ENCODE results near the gene C2CD2.

C2CD2 gene

DNA sequence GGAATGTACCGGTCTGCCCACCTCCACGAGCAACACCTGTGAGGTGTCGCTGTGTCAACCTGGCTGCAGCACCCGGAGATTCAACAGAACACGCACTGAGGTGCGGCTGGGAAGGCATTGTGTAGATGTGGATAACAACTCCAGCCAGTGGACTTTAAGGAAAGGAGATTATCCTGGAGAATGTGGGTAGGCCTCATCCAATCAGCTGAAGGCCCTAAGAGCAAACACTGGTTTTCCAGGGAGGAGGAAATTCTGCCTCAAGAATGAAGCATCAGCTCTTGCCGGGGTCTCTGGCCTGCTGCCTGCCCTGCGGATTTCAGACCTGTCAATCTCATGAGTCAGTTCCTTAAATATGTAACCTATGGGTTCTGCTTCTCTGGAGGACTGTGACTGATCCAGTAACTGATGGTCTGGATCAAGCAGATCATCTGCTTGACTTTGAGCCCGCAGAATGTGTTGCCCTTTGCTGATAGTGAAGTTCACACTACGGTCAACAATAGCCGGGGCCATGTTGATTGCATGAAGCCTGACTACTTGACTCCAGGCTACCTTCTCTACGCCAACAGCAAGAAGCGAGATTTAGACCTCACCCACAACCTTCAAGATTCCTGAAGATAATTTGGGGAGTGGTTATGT lies 58.8 kb downstream of the C2CD2 start:
- H3K9ac ChIP-seq (ENCODE audit: low read depth, low read length): no peak overlapping the region
- WGBS: 90% methylated on average over 13 of the region's 13 CpGs
- H3K27ac ChIP-seq (ENCODE audit: low read depth, low read length): no peak overlapping the region
- no peak overlapping the region for H3K4me3 ChIP-seq (ENCODE audit: low read length)
- no peaks in the 10 kb centered on the region for H3K27me3 ChIP-seq (ENCODE audit: insufficient read depth, low read length)
- H3K4me1 ChIP-seq (ENCODE audit: insufficient read depth, low read length): peaks cover 30% of the 10 kb centered on the region
- no peaks in the 10 kb centered on the region for H3K9me3 ChIP-seq (ENCODE audit: insufficient read depth, low read depth, low read length)
- no peaks in the 10 kb centered on the region for H3K36me3 ChIP-seq (ENCODE audit: insufficient read depth, low read length)

DNA sequence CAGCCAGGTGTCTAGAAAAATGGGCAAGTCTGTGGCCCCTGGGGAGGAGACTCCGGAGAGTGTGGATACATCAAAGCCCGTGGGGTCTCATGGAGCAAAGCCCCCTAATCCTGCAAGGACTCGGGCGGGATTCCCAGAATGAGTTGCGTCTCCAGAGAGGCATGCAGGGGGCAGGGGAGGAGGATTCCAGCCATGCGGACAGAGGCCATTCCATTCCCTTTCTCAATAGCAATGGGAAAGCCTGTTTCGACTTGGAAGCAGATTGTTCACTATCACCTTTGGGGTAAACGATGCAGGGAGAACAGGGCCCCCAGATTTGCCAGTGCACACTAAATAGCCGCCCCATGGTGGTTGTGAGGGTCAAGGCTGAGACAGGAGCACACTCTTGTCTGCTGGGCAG lies 59.3 kb downstream of the C2CD2 start:
- WGBS: 89% methylated on average over 9 of the region's 9 CpGs
- H3K9ac ChIP-seq (ENCODE audit: low read depth, low read length): no peak overlapping the region
- peaks cover 30% of the 10 kb centered on the region for H3K4me1 ChIP-seq (ENCODE audit: insufficient read depth, low read length)
- H3K36me3 ChIP-seq (ENCODE audit: insufficient read depth, low read length): no peaks in the 10 kb centered on the region
- no peaks in the 10 kb centered on the region for H3K27me3 ChIP-seq (ENCODE audit: insufficient read depth, low read length)
- H3K27ac ChIP-seq (ENCODE audit: low read depth, low read length): no peak overlapping the region
- H3K9me3 ChIP-seq (ENCODE audit: insufficient read depth, low read depth, low read length): no peaks in the 10 kb centered on the region
- no peak overlapping the region for H3K4me3 ChIP-seq (ENCODE audit: low read length)

DNA sequence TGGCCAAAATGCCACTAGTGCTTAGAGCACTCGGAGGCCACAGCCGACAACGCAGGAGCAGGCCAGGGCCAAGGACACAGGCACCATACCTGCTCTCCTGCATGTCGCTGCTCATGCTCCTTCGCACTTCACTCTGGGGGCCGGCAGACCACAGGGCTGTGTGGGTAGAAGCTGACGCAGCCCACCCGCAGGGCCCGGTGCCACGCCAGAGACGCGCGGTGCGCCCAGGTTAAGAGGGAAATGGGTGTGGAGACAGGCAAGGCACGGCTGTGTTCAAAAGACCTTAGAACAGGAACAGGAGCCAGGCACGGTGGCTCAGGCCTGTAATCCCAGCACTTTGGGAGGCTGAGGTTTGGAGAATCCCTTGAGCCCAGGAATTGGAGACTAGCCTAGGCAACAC lies 61.1 kb downstream of the C2CD2 start:
- Histone ChIP-seq H3K9ac (ENCODE audit: low read depth, low read length) (no peak overlapping the region), H3K4me3 (ENCODE audit: low read length) (no peak overlapping the region), H3K9me3 (ENCODE audit: insufficient read depth, low read depth, low read length) (no peaks in the 10 kb centered on the region), H3K27me3 (ENCODE audit: insufficient read depth, low read length) (no peaks in the 10 kb centered on the region), H3K27ac (ENCODE audit: low read depth, low read length) (no peak overlapping the region), H3K4me1 (ENCODE audit: insufficient read depth, low read length) (peaks cover 23% of the 10 kb centered on the region), H3K36me3 (ENCODE audit: insufficient read depth, low read length) (no peaks in the 10 kb centered on the region)
- WGBS: 96% methylated on average over 16 of the region's 16 CpGs

DNA sequence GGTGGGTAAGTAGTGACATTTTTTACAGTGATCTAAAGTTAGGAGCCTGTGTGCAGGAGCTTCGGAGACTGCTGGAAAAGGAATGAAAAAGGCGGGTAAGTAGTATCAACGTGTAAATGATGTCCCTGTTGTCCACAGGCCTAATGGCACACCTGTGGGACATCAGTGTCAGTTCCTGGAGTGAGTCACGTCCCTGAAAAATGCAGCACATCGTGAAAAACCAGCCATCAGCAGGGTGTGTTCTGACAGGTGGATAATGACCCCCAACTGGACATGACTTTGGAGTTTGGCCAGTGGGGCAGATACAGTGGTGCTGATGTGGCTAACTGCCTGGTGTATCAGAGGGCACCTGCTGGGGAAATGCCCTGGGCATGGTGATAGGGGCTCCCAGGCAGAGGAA lies 62.7 kb downstream of the C2CD2 start:
- Histone ChIP-seq H3K4me3 (ENCODE audit: low read length) (no peak overlapping the region), H3K9me3 (ENCODE audit: insufficient read depth, low read depth, low read length) (no peaks in the 10 kb centered on the region), H3K9ac (ENCODE audit: low read depth, low read length) (no peak overlapping the region), H3K27ac (ENCODE audit: low read depth, low read length) (no peak overlapping the region), H3K36me3 (ENCODE audit: insufficient read depth, low read length) (no peaks in the 10 kb centered on the region), H3K4me1 (ENCODE audit: insufficient read depth, low read length) (peaks cover 7% of the 10 kb centered on the region; the same call in 1 of the 2 replicates), H3K27me3 (ENCODE audit: insufficient read depth, low read length) (no peaks in the 10 kb centered on the region)
- WGBS: 87% methylated on average over 5 of the region's 5 CpGs

DNA sequence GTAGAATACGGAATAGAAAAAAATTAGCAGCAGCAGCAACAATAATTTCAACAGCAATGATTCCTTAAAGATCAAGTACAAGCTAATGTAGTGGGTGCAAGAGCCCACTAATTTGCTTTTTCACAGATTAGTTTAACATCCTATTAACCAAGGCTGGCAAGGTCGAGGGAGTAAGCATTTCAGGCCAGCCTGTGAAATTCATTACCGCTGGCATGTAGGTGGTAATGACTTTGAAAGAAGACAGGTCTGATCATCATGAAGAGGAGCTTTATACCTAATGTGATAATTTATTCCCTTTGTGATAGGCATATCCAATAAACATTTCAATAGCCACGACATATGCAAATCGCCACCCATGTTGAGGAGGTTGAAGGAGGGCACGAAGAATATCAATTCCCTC lies 63.5 kb downstream of the C2CD2 start:
- no peaks in the 10 kb centered on the region; the same call in 1 of the 2 replicates for H3K4me1 ChIP-seq (ENCODE audit: insufficient read depth, low read length)
- 92% methylated on average over 5 of the region's 6 CpGs for WGBS
- no peaks in the 10 kb centered on the region for H3K27me3 ChIP-seq (ENCODE audit: insufficient read depth, low read length)

DNA sequence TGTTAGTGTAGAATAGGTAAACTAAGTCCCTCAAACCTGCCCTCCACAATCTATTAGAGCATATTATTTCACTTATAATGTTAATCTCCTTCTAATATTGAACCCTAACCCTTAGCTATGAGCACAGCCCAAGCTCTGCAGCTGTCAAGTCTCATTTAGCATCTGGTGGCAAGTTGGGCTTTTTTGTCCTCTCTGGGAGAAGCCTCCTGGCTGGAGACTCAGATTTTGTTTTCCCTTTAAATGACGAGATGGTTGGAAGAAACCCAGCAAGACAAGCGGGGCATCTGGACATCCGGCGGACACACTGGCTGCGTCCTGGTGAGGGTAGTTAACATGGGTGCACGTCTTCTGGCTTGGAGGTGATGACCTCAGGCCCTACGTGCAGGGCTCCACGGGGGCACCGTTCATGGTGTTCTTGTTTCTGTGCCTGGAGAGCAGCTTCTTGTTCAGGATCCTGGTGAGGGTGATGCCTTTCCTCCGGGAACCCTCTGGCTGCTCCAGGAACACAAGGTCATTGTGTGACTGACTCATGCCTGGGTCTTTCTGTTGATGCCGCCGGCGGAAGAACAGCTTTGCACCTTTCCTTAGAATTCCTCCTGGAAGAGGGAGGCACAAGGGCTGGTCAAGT lies 65.0 kb downstream of the C2CD2 start:
- H3K4me3 ChIP-seq (ENCODE audit: low read length): no peak overlapping the region
- no peak overlapping the region for H3K9ac ChIP-seq (ENCODE audit: low read depth, low read length)
- H3K27me3 ChIP-seq (ENCODE audit: insufficient read depth, low read length): no peaks in the 10 kb centered on the region
- H3K27ac ChIP-seq (ENCODE audit: low read depth, low read length): no peak overlapping the region
- WGBS: 95% methylated on average over 13 of the region's 13 CpGs
- H3K9me3 ChIP-seq (ENCODE audit: insufficient read depth, low read depth, low read length): no peaks in the 10 kb centered on the region
- no peaks in the 10 kb centered on the region for H3K36me3 ChIP-seq (ENCODE audit: insufficient read depth, low read length)
- peaks cover 3% of the 10 kb centered on the region for H3K4me1 ChIP-seq (ENCODE audit: insufficient read depth, low read length)

More for the DNA sequence above, 63.5 kb downstream of the C2CD2 start:
- Histone ChIP-seq H3K9ac (ENCODE audit: low read depth, low read length) (no peak overlapping the region), H3K27ac (ENCODE audit: low read depth, low read length) (no peak overlapping the region), H3K4me3 (ENCODE audit: low read length) (no peak overlapping the region), H3K9me3 (ENCODE audit: insufficient read depth, low read depth, low read length) (no peaks in the 10 kb centered on the region), H3K36me3 (ENCODE audit: insufficient read depth, low read length) (no peaks in the 10 kb centered on the region)

DNA sequence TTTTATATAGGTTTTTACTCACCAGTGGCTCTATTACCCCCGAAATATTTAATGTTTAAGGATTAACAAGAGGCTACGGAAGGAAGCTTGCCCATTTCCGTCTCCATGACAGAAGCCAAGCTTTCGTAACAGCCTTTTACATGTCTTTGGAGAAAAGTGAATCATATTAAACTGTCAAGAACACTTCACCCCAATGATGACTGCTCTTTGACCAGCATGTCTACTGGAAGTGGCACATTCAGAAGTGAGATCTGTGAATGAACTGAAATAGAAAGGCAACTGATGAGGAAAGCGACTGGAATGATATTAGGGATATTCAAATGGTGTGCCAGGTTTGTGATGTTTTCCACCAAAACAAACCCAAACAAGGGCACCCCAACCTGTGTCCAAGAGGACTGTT lies 66.2 kb downstream of the C2CD2 start:
- H3K9me3 ChIP-seq (ENCODE audit: insufficient read depth, low read depth, low read length): no peaks in the 10 kb centered on the region
- 91% methylated on average over 5 of the region's 5 CpGs for WGBS

DNA sequence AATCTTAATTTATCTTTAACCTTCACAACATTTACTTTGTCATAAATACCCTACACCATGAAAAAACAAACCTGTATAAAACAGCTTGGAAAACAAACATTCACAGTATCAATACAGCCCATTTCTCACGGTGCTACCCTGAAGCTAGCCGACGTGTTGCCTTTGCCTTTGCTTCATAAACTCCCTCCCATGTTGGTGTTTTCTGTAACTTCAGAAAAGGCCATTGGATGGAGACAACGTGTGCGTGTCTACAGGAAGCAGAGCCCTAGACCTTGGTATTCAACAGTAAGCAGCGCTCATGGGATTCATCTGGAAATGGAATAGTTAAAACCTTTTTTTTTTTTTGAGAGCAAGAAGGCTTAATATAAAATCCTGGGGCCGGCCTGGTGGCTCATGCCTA lies 67.5 kb downstream of the C2CD2 start:
- Histone ChIP-seq H3K36me3 (ENCODE audit: insufficient read depth, low read length) (no peaks in the 10 kb centered on the region), H3K4me1 (ENCODE audit: insufficient read depth, low read length) (peaks cover 3% of the 10 kb centered on the region), H3K9me3 (ENCODE audit: insufficient read depth, low read depth, low read length) (no peaks in the 10 kb centered on the region), H3K27me3 (ENCODE audit: insufficient read depth, low read length) (no peaks in the 10 kb centered on the region), H3K4me3 (ENCODE audit: low read length) (no peak overlapping the region), H3K27ac (ENCODE audit: low read depth, low read length) (no peak overlapping the region), H3K9ac (ENCODE audit: low read depth, low read length) (no peak overlapping the region)
- 84% methylated on average over 7 of the region's 7 CpGs for WGBS

More for the DNA sequence above, 66.2 kb downstream of the C2CD2 start:
- H3K9ac ChIP-seq (ENCODE audit: low read depth, low read length): no peak overlapping the region
- H3K36me3 ChIP-seq (ENCODE audit: insufficient read depth, low read length): no peaks in the 10 kb centered on the region
- H3K27ac ChIP-seq (ENCODE audit: low read depth, low read length): no peak overlapping the region
- no peak overlapping the region for H3K4me3 ChIP-seq (ENCODE audit: low read length)
- H3K4me1 ChIP-seq (ENCODE audit: insufficient read depth, low read length): peaks cover 3% of the 10 kb centered on the region
- no peaks in the 10 kb centered on the region for H3K27me3 ChIP-seq (ENCODE audit: insufficient read depth, low read length)

DNA sequence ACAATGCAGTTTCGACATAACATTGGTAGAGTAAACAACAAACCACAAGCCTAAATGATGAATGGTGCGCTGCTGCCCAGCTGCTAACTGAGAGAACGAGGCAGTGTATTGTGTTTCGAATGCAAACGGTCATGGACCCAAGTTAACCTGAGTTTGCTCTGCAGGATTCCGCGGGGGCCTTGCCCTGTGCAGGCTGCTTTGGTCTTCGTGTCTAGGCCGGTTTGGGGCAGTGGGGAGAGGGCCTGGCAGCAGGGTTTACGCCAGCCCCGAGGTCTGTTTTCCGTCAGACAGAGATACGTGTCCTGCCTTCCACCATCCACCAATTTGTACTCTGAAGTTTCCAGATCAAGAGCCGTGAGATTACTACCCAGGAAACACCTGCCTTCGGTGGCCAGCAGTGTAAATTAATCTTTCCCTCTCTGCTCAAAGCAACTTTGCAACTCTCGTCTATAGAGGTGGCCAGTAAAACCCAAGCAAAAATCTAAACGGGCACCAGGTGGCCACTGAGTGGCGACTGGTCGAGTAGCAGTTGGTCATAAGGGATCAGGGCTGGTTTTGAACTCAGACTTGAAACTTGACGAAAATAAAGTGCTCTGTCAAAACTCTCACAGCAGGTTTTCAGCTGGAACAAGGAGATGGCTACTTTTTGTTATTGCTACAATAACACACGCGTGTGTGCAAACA lies 68.3 kb downstream of the C2CD2 start:
- Histone ChIP-seq H3K4me3 (ENCODE audit: low read length) (no peak overlapping the region), H3K27ac (ENCODE audit: low read depth, low read length) (no peak overlapping the region), H3K9ac (ENCODE audit: low read depth, low read length) (no peak overlapping the region), H3K9me3 (ENCODE audit: insufficient read depth, low read depth, low read length) (no peaks in the 10 kb centered on the region), H3K36me3 (ENCODE audit: insufficient read depth, low read length) (no peaks in the 10 kb centered on the region), H3K27me3 (ENCODE audit: insufficient read depth, low read length) (no peaks in the 10 kb centered on the region), H3K4me1 (ENCODE audit: insufficient read depth, low read length) (peaks cover 3% of the 10 kb centered on the region)
- WGBS: 81% methylated on average over 22 of the region's 22 CpGs

DNA sequence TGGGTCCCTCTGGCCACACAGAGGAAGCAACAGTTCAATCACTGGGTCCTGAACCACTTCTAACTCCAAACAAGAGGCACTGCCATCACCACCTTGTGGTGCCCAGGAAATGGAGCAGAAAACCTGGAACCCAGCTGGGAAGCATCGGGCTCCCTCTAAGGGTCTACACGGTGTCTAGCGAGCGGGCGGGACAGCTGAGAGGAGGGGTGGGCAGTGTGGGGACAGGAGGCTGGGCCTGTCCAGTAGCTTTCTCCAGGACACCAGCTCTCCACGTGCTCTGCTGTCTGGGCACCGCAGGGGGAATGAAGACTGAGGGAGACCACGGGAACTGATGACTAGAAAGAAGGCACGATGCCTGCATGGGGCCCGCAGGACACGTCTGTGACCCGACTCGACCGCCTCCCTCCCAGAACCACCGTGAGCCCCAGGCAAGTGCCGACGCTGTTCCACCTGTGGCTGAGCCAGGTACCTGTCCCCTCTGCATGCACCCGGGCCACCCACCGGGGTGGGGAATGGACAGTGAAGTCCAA lies 69.3 kb downstream of the C2CD2 start:
- H3K9me3 ChIP-seq (ENCODE audit: insufficient read depth, low read depth, low read length): no peaks in the 10 kb centered on the region
- no peak overlapping the region for H3K9ac ChIP-seq (ENCODE audit: low read depth, low read length)
- 92% methylated on average over 19 of the region's 19 CpGs for WGBS

DNA sequence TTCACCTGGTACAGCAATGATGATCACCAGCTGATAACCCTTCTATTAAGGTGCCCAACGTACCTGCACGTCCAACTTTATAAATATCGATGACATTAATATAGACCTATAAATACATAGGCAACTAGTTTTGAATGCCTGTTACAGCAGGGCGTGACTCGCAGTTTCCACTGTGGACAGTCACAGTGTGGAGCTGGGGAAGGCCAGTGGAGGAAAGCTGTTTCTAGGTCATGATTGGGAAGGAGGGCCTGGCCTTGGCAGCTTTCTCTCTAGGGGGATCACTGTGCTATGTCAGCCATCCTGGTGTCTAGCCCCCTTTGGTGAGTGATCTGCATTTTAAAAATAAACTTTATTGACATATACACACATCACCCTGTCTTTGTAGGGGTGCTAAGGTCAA lies 70.2 kb downstream of the C2CD2 start:
- Histone ChIP-seq H3K36me3 (ENCODE audit: insufficient read depth, low read length) (no peaks in the 10 kb centered on the region), H3K9me3 (ENCODE audit: insufficient read depth, low read depth, low read length) (no peaks in the 10 kb centered on the region), H3K4me1 (ENCODE audit: insufficient read depth, low read length) (peaks cover 3% of the 10 kb centered on the region), H3K27me3 (ENCODE audit: insufficient read depth, low read length) (no peaks in the 10 kb centered on the region), H3K4me3 (ENCODE audit: low read length) (no peak overlapping the region), H3K9ac (ENCODE audit: low read depth, low read length) (no peak overlapping the region), H3K27ac (ENCODE audit: low read depth, low read length) (no peak overlapping the region)
- WGBS: 98% methylated on average over 5 of the region's 5 CpGs

More for the DNA sequence above, 69.3 kb downstream of the C2CD2 start:
- Histone ChIP-seq H3K27ac (ENCODE audit: low read depth, low read length) (no peak overlapping the region), H3K4me3 (ENCODE audit: low read length) (no peak overlapping the region), H3K27me3 (ENCODE audit: insufficient read depth, low read length) (no peaks in the 10 kb centered on the region), H3K4me1 (ENCODE audit: insufficient read depth, low read length) (peaks cover 3% of the 10 kb centered on the region), H3K36me3 (ENCODE audit: insufficient read depth, low read length) (no peaks in the 10 kb centered on the region)

Measured in HUES64 (cell line).